Calu3 (cell line): Measurements from ENCODE around the gene LSP1. TPM values are rescaled to one million over a fixed set of nuclear protein-coding genes. Genes with fewer than 3 reads are reported as not detected.

Source experiments
- BruUV-seq: library from RNA; stranded (reverse); fragments of 400-500 nt; replicated peaks from 2 replicates; lab custom pipeline; 2021; lab: Mats Ljungman, UMichigan
- CTCF ChIA-PET: fragments of 300-600 bp; sonication (Branson Sonifier 250); formaldehyde crosslinking; loops from one replicate; lab custom pipeline; 2022; ENCODE audit warnings: antibody characterized with exemption; lab: Charles Lee
- DNase-seq: peaks from one replicate; pipeline ENCODE4 v3.0.0; 2022
- H3K27ac Mint-ChIP-seq: one replicate; pipeline ENCODE4 v1.8.0; 2022; ENCODE audit warnings: mixed read lengths; ENCODE audit not compliant: unreplicated experiment
- H3K27me3 Mint-ChIP-seq: one replicate; pipeline ENCODE4 v1.8.0; 2022; ENCODE audit warnings: mixed read lengths; ENCODE audit not compliant: unreplicated experiment
- H3K36me3 Mint-ChIP-seq: one replicate; pipeline ENCODE4 v1.8.0; 2022; ENCODE audit warnings: mild to moderate bottlenecking, moderate library complexity, mixed read lengths; ENCODE audit not compliant: insufficient read depth, unreplicated experiment
- H3K4me1 Mint-ChIP-seq: one replicate; pipeline ENCODE4 v1.8.0; 2022; ENCODE audit warnings: mild to moderate bottlenecking, low read depth, mixed read lengths; ENCODE audit not compliant: unreplicated experiment
- H3K4me3 Mint-ChIP-seq: one replicate; pipeline ENCODE4 v1.8.0; 2022; ENCODE audit warnings: mild to moderate bottlenecking, low read depth, moderate library complexity, mixed read lengths; ENCODE audit not compliant: unreplicated experiment
- H3K9me3 Mint-ChIP-seq: one replicate; pipeline ENCODE4 v1.8.0; 2022; ENCODE audit warnings: low read depth, mixed read lengths; ENCODE audit not compliant: unreplicated experiment
- intact Hi-C: fragments of 100-400 bp; cut with micrococcal nuclease; formaldehyde crosslinking; loops from one replicate; pipeline ENCODE4 v1.10.0; 2022; ENCODE audit not compliant: unreplicated experiment
- total RNA-seq: library from RNA; stranded (reverse); gene quantifications from 2 replicates; pipeline ENCODE4 v1.2.3, GENCODE V29; 2022
- TF ChIP-seq, protein P1 (sequence below): fragments of 200-600 bp; IDR thresholded peaks from one replicate; pipeline ENCODE4 v1.8.0; 2022; ENCODE audit warnings: antibody characterized with exemption; ENCODE audit not compliant: unreplicated experiment

Gene LSP1
- total RNA-seq, 1 experiment from 2014 or later, result not detected

DNA sequence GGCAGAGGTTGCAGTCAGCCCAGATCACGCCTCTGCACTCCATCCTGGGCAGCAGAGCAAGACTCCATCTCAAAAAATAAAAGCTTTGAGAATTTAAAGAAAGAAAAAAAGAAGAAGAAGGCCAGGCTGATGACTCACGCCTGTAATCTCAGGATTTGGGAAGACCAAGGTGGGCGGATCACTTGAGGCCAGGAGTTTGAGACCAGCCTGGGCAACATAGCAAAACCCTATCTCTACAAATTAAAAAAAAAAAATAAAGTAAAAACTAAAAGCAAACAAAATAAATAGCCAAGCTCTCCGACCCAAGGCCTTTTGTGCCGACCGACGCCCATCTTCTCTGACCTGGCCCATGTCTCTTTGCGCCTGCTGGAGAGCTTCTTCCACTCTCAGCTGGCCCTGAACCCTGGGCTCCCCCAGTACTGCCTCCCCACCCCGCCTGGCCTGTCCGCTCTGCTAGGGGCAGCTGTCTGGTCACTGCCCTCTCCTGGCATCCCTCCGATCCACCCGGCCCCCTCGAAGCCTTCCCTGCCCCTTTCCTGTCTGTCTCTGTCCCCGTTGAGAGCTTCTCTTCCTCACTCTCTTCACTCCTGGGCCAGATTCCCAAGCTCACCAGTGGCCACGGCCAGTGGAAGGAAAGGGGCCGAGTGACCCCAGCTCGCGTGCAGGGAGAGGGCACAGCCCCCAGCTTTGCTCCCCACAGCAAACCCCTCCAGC lies 4.8 kb upstream of the LSP1 start:
- CTCF ChIA-PET, result no interaction called here
- Mint-ChIP-seq H3K4me3 (no peak overlapping the region), H3K36me3 (peaks cover 5% of the 10 kb centered on the region)

DNA sequence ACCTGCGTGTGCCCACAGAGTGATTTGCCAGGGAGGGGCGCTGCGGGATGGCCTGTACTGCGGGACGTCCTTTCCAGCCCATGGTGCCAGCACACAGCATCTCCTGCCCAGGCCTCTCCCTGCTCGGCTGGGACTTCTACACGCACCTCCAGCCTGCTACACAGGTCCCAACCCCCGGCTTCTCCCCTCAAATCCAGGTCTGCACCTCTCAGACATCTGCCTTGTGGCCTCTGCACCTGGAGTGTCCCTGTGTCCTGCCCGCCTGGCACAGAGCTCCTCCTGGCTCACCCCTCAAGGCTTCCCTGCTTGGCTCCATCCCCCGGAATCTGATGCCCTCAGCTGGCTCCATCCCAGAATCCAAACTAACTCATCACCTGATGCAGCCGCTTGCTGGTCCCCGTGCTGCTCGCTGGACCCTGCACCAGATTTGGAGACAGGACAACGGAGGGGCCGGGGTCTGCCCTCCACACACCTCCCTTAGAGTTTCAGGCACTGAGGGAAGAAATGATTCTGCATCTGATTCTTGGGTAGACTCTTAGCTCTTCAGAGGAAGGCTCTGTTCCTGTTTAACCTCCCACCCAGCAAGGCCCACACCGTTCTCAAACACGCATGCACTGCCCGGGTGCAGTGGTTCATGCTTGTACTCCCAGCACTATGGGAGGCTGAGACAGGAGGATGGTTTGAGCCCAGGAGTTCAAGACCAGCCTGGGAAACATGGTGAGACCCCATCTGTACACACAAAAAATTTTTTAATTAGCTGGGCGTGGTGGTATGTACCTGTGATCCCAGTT lies 4.0 kb upstream of the LSP1 start:
- DNase-seq, result no peak
- Mint-ChIP-seq H3K27ac (no peak overlapping the region), H3K36me3 (no peaks in the 10 kb centered on the region), H3K27me3 (peaks cover 46% of the 10 kb centered on the region), H3K4me3 (no peak overlapping the region), H3K9me3 (no peaks in the 10 kb centered on the region), H3K4me1 (peaks cover 15% of the 10 kb centered on the region)
- CTCF ChIA-PET, result no interaction called here
- BruUV-seq, result no TSS peak
- TF ChIP-seq, protein P1, sequence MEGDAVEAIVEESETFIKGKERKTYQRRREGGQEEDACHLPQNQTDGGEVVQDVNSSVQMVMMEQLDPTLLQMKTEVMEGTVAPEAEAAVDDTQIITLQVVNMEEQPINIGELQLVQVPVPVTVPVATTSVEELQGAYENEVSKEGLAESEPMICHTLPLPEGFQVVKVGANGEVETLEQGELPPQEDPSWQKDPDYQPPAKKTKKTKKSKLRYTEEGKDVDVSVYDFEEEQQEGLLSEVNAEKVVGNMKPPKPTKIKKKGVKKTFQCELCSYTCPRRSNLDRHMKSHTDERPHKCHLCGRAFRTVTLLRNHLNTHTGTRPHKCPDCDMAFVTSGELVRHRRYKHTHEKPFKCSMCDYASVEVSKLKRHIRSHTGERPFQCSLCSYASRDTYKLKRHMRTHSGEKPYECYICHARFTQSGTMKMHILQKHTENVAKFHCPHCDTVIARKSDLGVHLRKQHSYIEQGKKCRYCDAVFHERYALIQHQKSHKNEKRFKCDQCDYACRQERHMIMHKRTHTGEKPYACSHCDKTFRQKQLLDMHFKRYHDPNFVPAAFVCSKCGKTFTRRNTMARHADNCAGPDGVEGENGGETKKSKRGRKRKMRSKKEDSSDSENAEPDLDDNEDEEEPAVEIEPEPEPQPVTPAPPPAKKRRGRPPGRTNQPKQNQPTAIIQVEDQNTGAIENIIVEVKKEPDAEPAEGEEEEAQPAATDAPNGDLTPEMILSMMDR, result no peak
- intact Hi-C loops, result no loop called here

More for the DNA sequence above, 4.8 kb upstream of the LSP1 start:
- H3K9me3 Mint-ChIP-seq, result no peaks in the 10 kb centered on the region
- BruUV-seq, result no TSS peak
- H3K27ac Mint-ChIP-seq, result no peak overlapping the region
- no peak for DNase-seq
- H3K4me1 Mint-ChIP-seq, result peaks cover 22% of the 10 kb centered on the region
- H3K27me3 Mint-ChIP-seq, result peaks cover 48% of the 10 kb centered on the region
- intact Hi-C loops, result no loop called here
- TF ChIP-seq, protein P1, result no peak

DNA sequence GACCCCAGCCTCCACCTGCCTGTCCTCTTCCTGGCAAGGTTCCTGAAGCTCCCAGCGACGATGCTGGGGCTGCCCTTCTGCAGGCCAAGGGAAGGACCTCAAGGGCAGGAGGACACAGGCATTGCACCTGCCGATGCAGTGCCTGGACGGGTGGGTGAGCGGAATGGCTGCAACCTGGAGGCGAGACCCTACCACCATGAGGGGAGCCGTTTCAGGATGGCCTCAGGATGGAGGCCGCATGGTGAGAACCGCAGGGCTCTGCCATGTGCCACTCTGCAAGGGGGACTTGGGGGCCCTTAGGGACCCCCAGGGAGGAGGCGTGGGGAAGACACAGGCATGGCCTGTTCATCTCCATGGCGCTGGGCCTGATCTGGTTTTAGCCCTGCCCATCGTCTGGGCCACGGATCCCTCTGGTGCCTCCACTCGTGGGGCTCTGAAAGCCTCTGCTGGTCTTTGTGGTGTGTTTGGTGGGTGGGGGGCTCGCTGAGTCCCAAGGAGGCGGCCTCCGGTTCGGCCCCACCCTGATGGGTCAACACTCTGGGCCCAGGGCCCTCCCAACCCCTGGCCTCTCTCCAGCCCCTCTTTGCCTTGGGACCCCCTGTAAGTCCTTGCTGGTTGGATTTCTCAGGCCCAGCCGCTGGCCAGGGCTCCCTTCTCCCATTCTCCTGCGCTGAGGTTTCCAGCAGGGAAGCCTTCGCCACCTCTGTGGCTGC lies 1.3 kb upstream of the LSP1 start:
- CTCF ChIA-PET, result no interaction called here
- DNase-seq, result no peak
- no TSS peak for BruUV-seq
- TF ChIP-seq, protein P1, result no peak
- peaks cover 24% of the 10 kb centered on the region for H3K27me3 Mint-ChIP-seq
- no peaks in the 10 kb centered on the region for H3K9me3 Mint-ChIP-seq
- no peak overlapping the region for H3K27ac Mint-ChIP-seq
- no peaks in the 10 kb centered on the region for H3K36me3 Mint-ChIP-seq
- no peak overlapping the region for H3K4me3 Mint-ChIP-seq
- intact Hi-C loops, result no loop called here
- no peaks in the 10 kb centered on the region for H3K4me1 Mint-ChIP-seq

DNA sequence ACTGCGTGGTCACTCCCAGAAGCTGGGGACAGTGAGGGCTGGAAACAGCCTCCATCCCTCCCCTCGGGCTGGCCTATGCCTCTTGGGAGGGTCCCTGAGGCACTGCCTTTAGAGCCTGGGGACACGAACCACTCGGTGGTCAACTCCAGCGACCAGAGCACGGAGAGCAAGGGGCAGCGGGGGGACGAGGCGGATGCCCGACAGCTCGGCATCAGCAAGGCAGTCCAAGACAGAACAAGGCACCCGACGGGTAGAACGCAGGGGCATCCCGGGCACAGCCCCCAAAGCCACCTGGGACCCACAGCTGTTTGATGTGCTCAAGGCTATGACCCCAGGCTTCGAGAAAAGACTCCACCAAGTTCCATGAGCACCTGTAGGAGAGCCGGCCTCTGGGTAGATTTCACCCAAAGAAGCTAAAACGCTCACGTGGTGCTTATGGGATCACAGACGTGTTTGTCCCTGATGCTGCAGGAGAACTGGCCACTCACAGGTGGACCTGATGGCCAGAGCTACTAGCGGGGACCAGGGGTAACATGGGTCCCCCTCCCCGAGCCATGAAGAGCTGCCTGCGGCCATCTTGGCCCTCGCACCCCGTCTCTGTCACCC lies 510 bp upstream of the LSP1 start:
- TF ChIP-seq, protein P1, result no peak
- Mint-ChIP-seq H3K4me3 (no peak overlapping the region), H3K36me3 (no peaks in the 10 kb centered on the region), H3K9me3 (no peaks in the 10 kb centered on the region), H3K27me3 (peaks cover 17% of the 10 kb centered on the region), H3K27ac (no peak overlapping the region), H3K4me1 (no peaks in the 10 kb centered on the region)
- DNase-seq, result no peak
- intact Hi-C loops, result no loop called here
- no TSS peak for BruUV-seq
- CTCF ChIA-PET, result no interaction called here
